C4-2B (cell line): ENCODE measurements around the gene LRRC70.

Experiments used
- H3K27ac ChIP-seq: fragments of 450-650 bp; 2 replicates; pipeline ENCODE4 v1.5.1; 2017
- ZFX ChIP-seq: fragments of 450-650 bp; IDR thresholded peaks from 2 replicates; pipeline ENCODE4 v1.6.1; 2017
- TF ChIP-seq, protein P1 (sequence below): fragments of 450-650 bp; conservative IDR thresholded peaks from 2 replicates; pipeline ENCODE4 v1.5.1; 2017; ENCODE audit warnings: mild to moderate bottlenecking

LRRC70 gene

DNA sequence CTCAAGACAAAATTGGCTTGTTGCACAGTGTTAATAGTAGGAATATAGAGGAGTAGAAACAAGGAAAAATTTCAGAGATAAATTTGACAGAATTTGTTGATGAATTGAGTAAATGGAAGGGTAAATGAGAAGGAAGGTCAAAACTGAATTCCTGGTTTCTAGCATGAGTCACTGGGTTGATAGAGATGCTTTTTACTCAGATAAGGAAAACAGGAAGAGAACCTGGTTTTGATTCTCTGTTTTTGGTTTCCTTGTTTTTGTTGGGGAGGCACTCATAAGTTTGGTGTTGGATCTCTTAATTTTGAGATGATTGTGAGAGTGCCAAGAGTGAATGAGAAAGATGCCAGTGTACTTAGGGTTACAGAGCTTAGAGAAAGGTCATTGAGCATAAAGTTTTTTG lies 7.1 kb downstream of the LRRC70 start:
- H3K27ac ChIP-seq, result no peak overlapping the region
- TF ChIP-seq, protein P1, sequence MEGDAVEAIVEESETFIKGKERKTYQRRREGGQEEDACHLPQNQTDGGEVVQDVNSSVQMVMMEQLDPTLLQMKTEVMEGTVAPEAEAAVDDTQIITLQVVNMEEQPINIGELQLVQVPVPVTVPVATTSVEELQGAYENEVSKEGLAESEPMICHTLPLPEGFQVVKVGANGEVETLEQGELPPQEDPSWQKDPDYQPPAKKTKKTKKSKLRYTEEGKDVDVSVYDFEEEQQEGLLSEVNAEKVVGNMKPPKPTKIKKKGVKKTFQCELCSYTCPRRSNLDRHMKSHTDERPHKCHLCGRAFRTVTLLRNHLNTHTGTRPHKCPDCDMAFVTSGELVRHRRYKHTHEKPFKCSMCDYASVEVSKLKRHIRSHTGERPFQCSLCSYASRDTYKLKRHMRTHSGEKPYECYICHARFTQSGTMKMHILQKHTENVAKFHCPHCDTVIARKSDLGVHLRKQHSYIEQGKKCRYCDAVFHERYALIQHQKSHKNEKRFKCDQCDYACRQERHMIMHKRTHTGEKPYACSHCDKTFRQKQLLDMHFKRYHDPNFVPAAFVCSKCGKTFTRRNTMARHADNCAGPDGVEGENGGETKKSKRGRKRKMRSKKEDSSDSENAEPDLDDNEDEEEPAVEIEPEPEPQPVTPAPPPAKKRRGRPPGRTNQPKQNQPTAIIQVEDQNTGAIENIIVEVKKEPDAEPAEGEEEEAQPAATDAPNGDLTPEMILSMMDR, result no peak
- TF ChIP-seq ZFX, result no peak

- no peak overlapping the region for H3K27ac ChIP-seq
- TF ChIP-seq, protein P1, result no peak
- no peak for TF ChIP-seq ZFX
These were observed 9.1 kb downstream of the LRRC70 start for GRCh38 chr5:62587737-62588136.

DNA sequence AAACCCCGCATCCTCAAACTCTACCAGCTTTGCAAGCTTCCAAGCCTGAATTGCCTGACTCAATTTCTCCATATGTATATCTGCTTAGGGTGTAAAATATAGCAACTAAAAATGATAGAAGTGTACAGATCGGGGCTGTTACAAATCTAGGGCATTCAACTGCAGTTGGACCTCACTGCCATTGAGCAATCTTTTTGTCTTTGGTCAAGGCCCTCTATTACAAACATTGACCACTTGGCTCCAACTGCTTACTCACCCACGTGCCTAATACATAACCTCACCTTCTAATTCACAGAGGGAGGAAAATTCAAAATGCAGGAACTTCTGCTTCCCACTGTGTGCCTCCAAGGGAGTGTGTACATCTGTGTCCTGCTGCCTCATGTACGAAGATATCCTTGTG lies 10.0 kb downstream of the LRRC70 start:
- no peak overlapping the region for H3K27ac ChIP-seq
- no peak for TF ChIP-seq ZFX
- TF ChIP-seq, protein P1, result no peak

- no peak for TF ChIP-seq ZFX
- TF ChIP-seq, protein P1, result no peak; the same call in 1 of the 2 replicates
These were observed 10.9 kb downstream of the LRRC70 start for GRCh38 chr5:62589504-62589903.

DNA sequence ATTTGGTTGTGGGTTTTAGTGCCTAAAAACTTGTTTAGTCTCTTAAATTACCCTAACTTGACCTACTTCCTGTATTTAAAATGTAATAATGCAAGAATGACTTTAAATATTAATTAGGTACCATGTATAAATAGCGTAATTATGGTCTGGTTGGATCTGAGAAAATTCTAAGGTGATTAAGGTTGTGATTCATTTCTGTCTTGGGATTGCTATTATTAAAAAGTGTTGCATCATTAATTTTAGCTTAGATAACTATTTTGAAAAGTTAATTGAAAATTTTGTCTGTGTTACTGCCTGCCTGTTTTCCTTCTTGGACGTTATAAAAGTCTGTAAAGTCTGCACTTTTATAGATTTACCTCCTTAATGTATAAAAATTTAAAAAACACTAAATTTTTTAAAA lies 11.8 kb downstream of the LRRC70 start:
- H3K27ac ChIP-seq, result no peak overlapping the region
- no peak for TF ChIP-seq ZFX
- TF ChIP-seq, protein P1, result no peak

More at GRCh38 chr5:62589504-62589903, 10.9 kb downstream of the LRRC70 start:
- no peak overlapping the region for H3K27ac ChIP-seq

- TF ChIP-seq, protein P1, result no peak
- TF ChIP-seq ZFX, result no peak
- no peak overlapping the region for H3K27ac ChIP-seq
These were observed 13.9 kb downstream of the LRRC70 start for GRCh38 chr5:62592558-62592957.

DNA sequence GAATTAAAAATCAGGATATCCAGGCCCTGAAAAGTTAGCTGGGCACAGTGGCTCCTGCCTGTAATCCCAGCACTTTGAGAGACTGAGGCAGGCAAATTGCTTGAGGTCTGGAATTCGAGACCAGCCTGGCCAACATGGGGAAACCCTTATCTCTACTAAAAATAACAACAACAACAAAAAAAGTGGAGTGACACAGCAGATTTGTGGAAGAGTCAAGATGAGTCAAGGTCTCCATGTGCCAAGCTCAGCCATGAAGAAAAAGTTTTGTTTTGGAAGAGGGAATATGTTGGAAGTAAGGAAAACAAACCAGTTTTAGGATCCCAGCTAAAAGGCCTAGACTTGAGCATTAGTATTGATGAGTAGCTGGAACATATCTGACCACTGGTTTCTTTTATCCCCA lies 14.7 kb downstream of the LRRC70 start:
- no peak overlapping the region for H3K27ac ChIP-seq
- no peak for TF ChIP-seq ZFX
- TF ChIP-seq, protein P1, result no peak
